GM19099 (cell line): Measurements from ENCODE around the gene SCO1.

ENCODE experiments used
- POLR2A ChIP-seq: IDR thresholded peaks from 3 replicates; pipeline ENCODE4 v1.6.1; 2011; ENCODE audit warnings: low read depth; ENCODE audit not compliant: insufficient read length; ENCODE audit errors: extremely low read depth

Gene SCO1

DNA sequence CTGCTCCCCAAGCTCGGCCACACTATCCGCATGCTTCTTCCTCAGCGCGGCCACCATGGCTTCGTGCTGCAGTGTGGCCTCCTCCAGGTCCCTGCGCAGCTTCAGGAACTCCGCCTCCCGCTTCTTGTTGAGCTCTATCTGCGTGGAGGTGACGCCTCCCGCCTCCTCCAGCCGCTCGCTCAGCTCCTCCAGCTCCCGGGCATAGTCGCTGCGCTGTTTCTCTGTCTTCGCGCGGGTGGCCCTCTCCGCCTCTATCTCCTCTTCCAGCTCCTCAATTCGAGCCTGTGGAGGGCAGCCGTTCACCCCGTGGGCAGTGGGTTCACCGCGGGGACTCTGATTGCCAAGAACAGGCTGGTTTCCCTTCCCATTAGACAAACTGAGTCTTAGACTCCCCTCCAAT, 59.2 kb downstream of the SCO1 start:
- TF ChIP-seq POLR2A: no peak

DNA sequence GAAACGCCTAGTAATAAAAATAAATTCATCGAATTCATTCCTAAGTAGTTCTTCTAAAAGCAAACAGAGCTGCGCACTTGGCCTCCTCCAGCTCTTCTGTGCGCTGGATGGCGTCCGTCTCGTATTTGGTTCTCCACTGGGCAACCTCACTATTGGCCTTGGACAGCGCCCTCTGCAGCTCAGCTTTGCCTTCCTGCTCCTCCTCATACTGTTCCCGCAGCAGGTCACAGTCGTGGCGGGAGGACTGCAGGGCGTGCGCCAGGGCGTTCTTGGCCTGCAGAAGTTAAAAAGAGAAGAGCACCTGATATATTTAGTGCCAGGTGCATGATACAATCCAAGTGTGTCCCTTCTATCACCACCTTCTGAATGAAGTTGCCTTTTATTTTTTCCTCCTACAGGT, 62.0 kb downstream of the SCO1 start:
- no peak for TF ChIP-seq POLR2A

GRCh38 chr17:10633738-10634379, 63.5 kb downstream of the SCO1 start:
- no peak for TF ChIP-seq POLR2A

- no peak for TF ChIP-seq POLR2A
Observed at GRCh38 chr17:10631701-10632100, 65.6 kb downstream of the SCO1 start.

DNA sequence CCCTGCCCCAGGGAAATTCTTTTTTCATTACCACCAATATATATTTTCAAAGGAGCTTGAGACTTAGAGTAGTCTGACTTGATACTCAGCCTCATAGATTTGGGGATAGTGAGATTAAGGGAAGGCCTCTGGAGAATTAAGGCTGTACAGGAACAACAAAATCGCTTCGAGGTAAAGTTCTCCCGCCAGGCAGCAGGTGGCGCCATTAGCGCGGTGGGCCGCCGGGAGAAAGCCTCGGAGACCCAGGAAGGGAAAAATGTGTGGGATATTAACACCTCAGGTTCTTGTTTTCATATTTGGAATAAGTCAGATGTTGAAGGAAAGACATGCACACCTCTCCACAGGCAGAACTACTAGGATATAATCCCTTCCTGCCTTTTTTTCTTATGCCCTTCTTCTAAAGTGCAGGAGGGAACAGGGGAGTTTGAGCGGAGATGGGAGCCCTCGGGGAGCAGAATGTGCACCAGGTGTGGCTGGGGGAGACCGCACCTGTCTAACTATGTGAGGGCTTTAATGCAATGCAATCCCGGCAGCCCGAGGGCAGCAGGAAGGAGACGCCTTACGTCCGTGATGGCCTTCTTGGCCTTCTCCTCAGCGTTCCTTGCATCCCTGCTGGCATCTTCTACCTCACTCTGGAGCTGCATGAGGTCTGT, 66.2 kb downstream of the SCO1 start:
- no peak for TF ChIP-seq POLR2A

GRCh38 chr17:10629706-10630105, 67.6 kb downstream of the SCO1 start:
- TF ChIP-seq POLR2A: no peak

DNA sequence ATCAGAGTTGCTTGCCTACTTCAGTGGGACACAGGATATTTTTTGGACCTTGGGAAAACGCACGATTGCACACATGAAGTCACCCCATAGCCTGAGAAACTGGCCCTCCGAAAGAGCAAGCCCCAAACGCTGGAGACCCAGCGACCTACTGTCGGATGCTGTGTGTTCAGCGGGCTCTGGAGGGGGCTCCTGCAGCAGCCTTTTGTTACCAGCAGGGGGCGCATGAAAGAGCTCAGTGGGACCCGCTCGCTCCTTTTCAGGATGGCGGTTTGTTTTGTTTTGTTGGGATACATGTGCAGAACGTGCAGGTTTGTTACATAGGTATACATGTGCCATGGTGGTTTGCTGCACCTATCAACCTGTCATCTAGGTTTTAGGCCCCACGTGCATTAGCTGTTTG, 68.6 kb downstream of the SCO1 start:
- no peak for TF ChIP-seq POLR2A

GRCh38 chr17:10626390-10626789, 70.9 kb downstream of the SCO1 start:
- no peak for TF ChIP-seq POLR2A

GRCh38 chr17:10624969-10625368, 72.4 kb downstream of the SCO1 start:
- TF ChIP-seq POLR2A: no peak

DNA sequence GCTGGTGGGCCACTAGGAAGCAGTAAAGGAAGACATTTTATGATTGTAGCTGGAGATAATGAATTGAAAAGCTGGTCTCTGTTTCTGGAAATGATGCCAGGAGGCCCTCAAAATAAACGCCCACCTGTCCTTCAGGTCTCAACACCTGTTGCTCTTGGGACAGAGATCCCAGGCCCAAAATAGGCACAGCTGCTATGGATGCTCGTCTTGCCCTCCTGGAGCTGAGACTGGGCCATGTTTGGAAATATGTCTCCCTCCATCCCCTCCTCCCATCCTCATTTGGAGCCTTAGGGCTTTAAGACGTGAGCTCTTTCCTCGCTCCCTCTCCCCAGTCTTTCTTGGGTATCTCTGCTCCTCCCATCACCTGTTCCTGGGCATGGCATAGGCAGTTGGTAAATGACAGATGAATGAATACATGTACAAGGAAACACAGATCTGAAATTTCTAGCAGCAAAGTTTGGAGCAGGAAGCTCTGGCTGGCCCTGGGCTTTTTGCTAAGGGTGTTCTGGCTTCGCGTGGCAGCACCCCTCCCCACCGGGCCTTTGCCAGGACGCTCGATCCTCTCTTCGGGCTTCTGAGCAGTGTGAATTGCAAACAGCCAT, 73.5 kb downstream of the SCO1 start:
- no peak for TF ChIP-seq POLR2A

GRCh38 chr17:10622617-10623485, 74.5 kb downstream of the SCO1 start:
- no peak for TF ChIP-seq POLR2A
